Esophagus squamous epithelium (tissue), 5 donors: ENCODE results near the gene CATSPERE. TPM values are rescaled to one million over a fixed set of nuclear protein-coding genes. Genes with fewer than 3 reads are reported as not detected.

Experiments used
- DNase-seq: peaks from one replicate; lab custom pipeline; 2025; lab: John Stamatoyannopoulos, UW
- H3K27ac ChIP-seq, 4 donors: fragments of 200-600 bp; sonication (generic); one replicate each; pipeline ENCODE4 v1.5.1; 2016 to 2019; ENCODE audit warnings: mild to moderate bottlenecking in 1 of 4
- H3K27me3 ChIP-seq, 4 donors: fragments of 200-600 bp; sonication (generic); 1 replicate in 3 of 4; 2 replicates in 1 of 4; pipeline versions ENCODE4 v1.5.1 to v1.6.0; 2017 to 2021; ENCODE audit warnings: antibody characterized with exemption in 1 of 4
- H3K36me3 ChIP-seq, 3 donors: fragments of 200-600 bp; sonication (generic); one replicate each; pipeline ENCODE4 v1.5.1; 2016 to 2019
- H3K4me1 ChIP-seq, 3 donors: fragments of 200-600 bp; sonication (generic); one replicate each; pipeline ENCODE4 v1.5.1; 2017 to 2019
- H3K4me3 ChIP-seq, 4 donors: fragments of 200-600 bp; sonication (generic); 1 replicate in 3 of 4; 2 replicates in 1 of 4; pipeline ENCODE4 v1.5.1; 2016 to 2019; ENCODE audit warnings: mild to moderate bottlenecking in 2 of 4, moderate library complexity in 1 of 4
- H3K9me3 ChIP-seq, 3 donors: fragments of 200-600 bp; sonication (generic); one replicate each; pipeline ENCODE4 v1.5.1; 2016 to 2019
- CTCF ChIP-seq, 6 experiments: fragments of 450-650 bp in 4 of 6; fragments of 200-600 bp in 2 of 6; sonication (generic) in 2 of 6; IDR thresholded peaks; one replicate each; pipeline ENCODE4 v1.5.1; 2016 to 2019; ENCODE audit warnings: antibody characterized with exemption in 6 of 6, mild to moderate bottlenecking in 4 of 6, moderate library complexity in 4 of 6
- POLR2A ChIP-seq, 4 donors: fragments of 450-650 bp; IDR thresholded peaks; one replicate each; pipeline ENCODE4 v1.6.1; 2017; ENCODE audit warnings: antibody characterized with exemption in 4 of 4, mild to moderate bottlenecking in 4 of 4, moderate library complexity in 3 of 4
- WGBS, 2 donors: methylation state at CpG; one replicate each; pipeline ENCODE4 v1.1.5; 2018; 5-methylcytosine and 5-hydroxymethylcytosine counted together
- intact Hi-C: fragments of 100-400 bp; cut with DNase I; formaldehyde crosslinking; loops from one replicate; pipeline ENCODE4 v1.15.0; 2022
- total RNA-seq, 4 donors: library from RNA; depleted of rRNA; stranded (reverse); fragments of >200 nt; gene quantifications; one replicate each; pipeline ENCODE4 v1.1.0, GENCODE V29; 2016
- donor health status: DM: yes; HTN: yes; CAD: no.

Gene CATSPERE
- total RNA-seq, 4 donors from 2014 or later, result 0.23 to 2.7 (median 0.44) TPM

GRCh38 chr1:244448279-244449036 lies 12.6 kb upstream of the CATSPERE start:
- intact Hi-C loops, result no loop called here
- no peak for DNase-seq
- Histone ChIP-seq H3K4me3 (no peak overlapping the region), H3K27ac (peak overlapping the region in 2 of 4 donors; percentile 13 to 97), H3K27me3 (no peaks in the 10 kb centered on the region), H3K36me3 (no peaks in the 10 kb centered on the region), H3K4me1 (peaks cover 27 to 69% (median 32%) of the 10 kb centered on the region in 3 donors), H3K9me3 (no peaks in the 10 kb centered on the region)
- TF ChIP-seq POLR2A (IDR thresholded peaks at IDR 0.05) (no peak), CTCF (IDR thresholded peaks at IDR 0.05) (no peak)
- WGBS, 2 donors, result 70 to 75% methylated on average over 5 of the region's 5 CpGs

- intact Hi-C loops, result loop anchor here (10.0 kb wide), 1 partner anchor 145 kb away; no protein-coding TSS in a partner anchor
- TF ChIP-seq POLR2A (IDR thresholded peaks at IDR 0.05) (no peak), CTCF (IDR thresholded peaks at IDR 0.05) (no peak)
- Histone ChIP-seq H3K4me1 (peaks cover 23 to 77% (median 28%) of the 10 kb centered on the region in 3 donors), H3K27me3 (no peaks in the 10 kb centered on the region), H3K36me3 (no peaks in the 10 kb centered on the region), H3K9me3 (no peaks in the 10 kb centered on the region), H3K4me3 (peak overlapping the region; percentile 51 to 98 (median 82)), H3K27ac (peak overlapping the region; percentile 89 to 97 (median 94))
- WGBS, 2 donors, result 47 to 77% methylated on average over 8 of the region's 8 CpGs
- DNase-seq, result no peak
These were observed 11.1 kb upstream of the CATSPERE start for GRCh38 chr1:244449936-244450508.

GRCh38 chr1:244450597-244451538 lies 10.2 kb upstream of the CATSPERE start:
- no peak for TF ChIP-seq POLR2A (IDR thresholded peaks at IDR 0.05)
- no peak for TF ChIP-seq CTCF (IDR thresholded peaks at IDR 0.05)
- DNase-seq, result no peak
- H3K27me3 ChIP-seq, result no peaks in the 10 kb centered on the region
- no peaks in the 10 kb centered on the region for H3K9me3 ChIP-seq
- peak overlapping the region; percentile 89 to 97 (median 94) for H3K27ac ChIP-seq
- H3K36me3 ChIP-seq, result no peaks in the 10 kb centered on the region
- peak overlapping the region; percentile 51 to 98 (median 82) for H3K4me3 ChIP-seq
- intact Hi-C loops, result loop anchor here (10.0 kb wide), 1 partner anchor 146 kb away; no protein-coding TSS in a partner anchor
- H3K4me1 ChIP-seq, result peaks cover 20 to 71% (median 24%) of the 10 kb centered on the region in 3 donors
- WGBS, 2 donors, result 0 to 1% methylated on average over 10 to 20 of the region's 41 CpGs

- DNase-seq, result no peak
- intact Hi-C loops, result loop anchor here (10.0 kb wide), 1 partner anchor 147 kb away; no protein-coding TSS in a partner anchor
- TF ChIP-seq CTCF (IDR thresholded peaks at IDR 0.05) (no peak), POLR2A (IDR thresholded peaks at IDR 0.05) (peak in 2 of 4 donors; percentile 86 to 90)
- H3K4me1 ChIP-seq, result peaks cover 16 to 69% (median 24%) of the 10 kb centered on the region in 3 donors
- H3K27ac ChIP-seq, result peak within 1 kb of the TSS; percentile 89 to 97 (median 94)
- no peaks in the 10 kb centered on the region for H3K36me3 ChIP-seq
- peak within 1 kb of the TSS; percentile 51 to 98 (median 82) for H3K4me3 ChIP-seq
- WGBS, 2 donors, result no CpG with 5 or more reads among the region's 45 CpGs
- H3K27me3 ChIP-seq, result no peaks in the 10 kb centered on the region
- H3K9me3 ChIP-seq, result no peaks in the 10 kb centered on the region
These were observed 9.5 kb upstream of the CATSPERE start, which contains the start of gene ADSS2 for GRCh38 chr1:244451539-244451950. Gene ADSS2 (minus strand): TSS chr1:244451909. CDS start chr1:244451817, 92 bp downstream.
